Left lobe of liver (tissue), 2 donors: Measurements from ENCODE around the gene GNAI2. TPM values are rescaled to one million over a fixed set of nuclear protein-coding genes. Genes with fewer than 3 reads are reported as not detected.
"Not testable (repeated sequence)": the region's sequence is repeated elsewhere in the genome, so short reads cannot be mapped to it uniquely, and the experiment has no call there.

Source experiments
- ATAC-seq: fragments of 200-7000 bp; cut with Tn5 transposase; one replicate; pipeline ENCODE4 v1.9.1; 2020; ENCODE audit warnings: mild to moderate bottlenecking, moderate library complexity
- DNase-seq: peaks from one replicate; pipeline ENCODE4 v3.0.0-alpha.2; 2020; ENCODE audit warnings: low spot score
- total RNA-seq: library from RNA; stranded (reverse); gene quantifications from one replicate; pipeline ENCODE4 v1.2.1, GENCODE V29; 2021
- donor health status: DM: no; HTN: no; CAD: no; lungs with moderate emphysema.
- donor health status: DM: no; HTN: yes; CAD: no.

The GNAI2 gene
- total RNA-seq, 1 donor from 2014 or later: 115 TPM

DNA sequence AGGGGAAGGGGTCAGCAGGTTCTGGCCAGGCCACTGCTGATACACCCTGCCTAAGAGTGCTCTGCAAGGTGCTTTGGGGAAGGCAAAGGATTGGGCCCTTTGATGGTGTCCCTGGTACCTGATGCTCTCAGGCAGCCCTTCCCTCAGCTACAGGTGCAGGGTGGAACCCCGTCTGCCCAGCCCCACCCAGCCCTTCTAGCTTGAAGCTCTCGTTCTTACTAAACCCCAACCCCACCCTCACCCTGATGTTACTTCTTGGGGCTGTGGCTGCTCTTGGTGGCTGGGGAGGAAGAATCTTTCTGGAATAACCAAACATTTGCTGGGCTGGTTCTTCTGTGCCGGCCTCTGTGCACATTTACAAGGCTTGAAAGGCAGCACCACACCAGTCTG lies 6.4 kb downstream of the GNAI2 start:
- no peak for DNase-seq
- ATAC-seq: no peak

DNA sequence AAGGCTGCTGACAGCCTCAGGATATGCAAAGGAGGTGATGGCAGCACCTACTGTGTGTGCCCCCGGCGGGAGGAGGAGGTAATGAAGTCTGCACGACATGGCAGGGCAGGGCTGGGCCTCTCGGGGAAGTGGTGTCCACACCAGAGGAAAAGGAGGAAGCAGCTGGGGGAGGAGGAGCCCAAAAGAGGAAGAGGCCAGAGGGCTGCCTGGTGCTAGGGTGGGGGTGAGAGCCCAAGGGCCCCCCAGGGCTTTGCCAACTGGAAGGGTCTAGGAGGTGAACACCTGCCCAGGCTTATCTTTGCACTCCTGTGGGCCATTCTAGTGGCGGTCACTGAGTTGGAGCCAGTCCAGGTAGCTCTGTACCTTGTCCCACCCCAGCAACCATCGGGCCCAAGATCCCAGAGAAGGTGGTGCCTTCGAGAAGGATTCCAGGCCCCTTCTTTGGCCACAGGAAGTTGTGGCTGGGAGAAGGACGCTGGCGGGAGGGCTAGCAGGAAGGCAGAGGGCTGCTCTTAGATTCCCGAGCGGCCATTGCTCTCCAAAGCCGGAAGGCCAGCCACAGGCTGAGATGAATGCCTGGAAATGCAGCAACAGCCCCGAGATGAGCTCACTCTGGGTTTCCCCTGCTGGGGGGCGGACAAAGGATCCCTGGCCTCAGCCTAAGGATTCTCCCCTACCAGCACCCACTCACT lies 7.0 kb downstream of the GNAI2 start:
- DNase-seq: no peak
- ATAC-seq: peak; percentile 2

GRCh38 chr3:50243543-50243895 lies 7.5 kb downstream of the GNAI2 start:
- no peak for ATAC-seq
- DNase-seq: no peak

DNA sequence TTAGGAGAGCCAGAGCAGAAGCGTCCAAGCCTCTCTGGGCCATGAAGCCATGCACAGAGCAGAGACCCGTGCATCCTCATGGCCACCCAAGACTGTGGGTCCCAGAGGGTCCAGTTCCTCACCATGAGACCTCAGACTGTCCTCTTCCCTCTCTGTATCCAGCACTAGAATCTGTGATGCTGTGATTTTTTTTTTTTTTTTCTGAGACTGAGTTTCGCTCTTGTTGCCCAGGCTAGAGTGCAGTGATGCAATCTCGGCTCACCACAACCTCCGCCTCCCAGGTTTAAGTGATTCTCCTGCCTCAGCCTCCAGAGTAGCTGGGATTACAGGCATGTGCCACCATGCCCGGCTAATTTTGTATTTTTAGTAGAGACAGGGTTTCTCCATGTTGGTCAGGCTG lies 8.8 kb downstream of the GNAI2 start:
- ATAC-seq, DNase-seq: not testable (repeated sequence)

GRCh38 chr3:50245251-50245745 lies 9.3 kb downstream of the GNAI2 start:
- DNase-seq: no peak

DNA sequence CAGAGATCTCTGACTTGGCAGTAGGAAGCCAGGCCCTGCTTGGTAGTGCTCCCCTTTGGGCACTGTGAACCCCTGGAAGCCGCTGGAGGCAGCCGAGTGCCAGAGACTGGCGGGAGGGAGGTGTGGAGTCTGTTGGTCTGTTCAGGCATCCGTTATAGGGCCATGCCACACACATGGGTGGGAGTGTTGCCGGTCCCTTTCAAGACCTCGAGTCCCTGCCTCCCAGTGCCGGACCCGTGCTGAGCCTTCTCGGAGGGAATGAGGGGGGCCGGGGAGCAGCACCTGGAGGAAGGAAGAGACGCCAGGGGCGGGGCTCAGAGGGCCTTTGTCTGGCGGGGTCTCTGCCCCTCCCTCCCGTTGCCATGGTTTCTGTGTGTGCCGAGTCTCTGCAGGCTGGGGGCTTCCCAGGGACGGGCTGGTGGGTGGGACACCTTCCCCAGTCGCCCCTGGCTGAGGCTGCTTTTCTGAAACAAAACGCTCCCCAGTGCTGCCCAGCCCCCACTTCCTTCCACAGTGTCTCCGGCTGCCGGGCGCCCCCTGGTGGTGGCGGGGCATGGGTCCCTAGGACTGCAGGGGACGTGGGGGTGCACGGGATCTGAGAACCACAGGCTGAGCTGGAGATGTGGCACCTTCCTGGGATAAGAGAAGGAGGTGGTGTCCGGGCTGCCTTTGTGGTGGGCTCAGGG lies 10.0 kb downstream of the GNAI2 start:
- peak; percentile 79 for ATAC-seq
- DNase-seq: peak; percentile 80

More at GRCh38 chr3:50245251-50245745, 9.3 kb downstream of the GNAI2 start:
- ATAC-seq: peak; percentile 3

GRCh38 chr3:50246517-50246954 lies 10.5 kb downstream of the GNAI2 start:
- DNase-seq: no peak
- ATAC-seq: peak; percentile 25

- DNase-seq: no peak
- peak; percentile 9 for ATAC-seq
These were observed 12.4 kb downstream of the GNAI2 start for GRCh38 chr3:50248387-50248786.

GRCh38 chr3:50249457-50249856 lies 13.5 kb downstream of the GNAI2 start:
- ATAC-seq (no peak), DNase-seq (no peak)

- ATAC-seq (no peak), DNase-seq (no peak)
These were observed 14.5 kb downstream of the GNAI2 start for GRCh38 chr3:50250514-50250913.

GRCh38 chr3:50251220-50251619 lies 15.2 kb downstream of the GNAI2 start:
- ATAC-seq (no peak), DNase-seq (no peak)

- DNase-seq (no peak), ATAC-seq (peak; percentile 32)
These were observed 18.7 kb downstream of the GNAI2 start for GRCh38 chr3:50254577-50255250.

DNA sequence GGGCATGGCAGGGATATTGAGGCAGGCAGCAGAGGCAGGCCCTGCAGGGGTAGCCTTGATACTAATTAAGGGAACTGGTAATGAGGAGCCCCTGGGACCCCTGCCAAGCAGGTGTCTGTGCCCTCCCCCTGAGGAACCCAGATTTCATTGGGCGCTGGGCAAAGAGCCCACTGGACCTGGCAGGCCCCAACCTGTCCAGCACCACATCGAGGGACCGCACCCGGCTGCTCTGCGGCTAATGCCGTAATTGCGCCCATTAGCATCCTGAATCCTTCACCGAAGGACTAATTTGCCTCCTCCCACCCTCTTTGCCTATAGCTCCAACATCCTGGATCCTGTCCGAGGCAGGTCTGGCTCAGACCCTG lies 19.2 kb downstream of the GNAI2 start:
- no peak for DNase-seq
- no peak for ATAC-seq

GRCh38 chr3:50256978-50257890 lies 21.2 kb downstream of the GNAI2 start:
- DNase-seq: no peak
- no peak for ATAC-seq

GRCh38 chr3:50258029-50258680 lies 22.2 kb downstream of the GNAI2 start:
- DNase-seq: no peak
- ATAC-seq: no peak

DNA sequence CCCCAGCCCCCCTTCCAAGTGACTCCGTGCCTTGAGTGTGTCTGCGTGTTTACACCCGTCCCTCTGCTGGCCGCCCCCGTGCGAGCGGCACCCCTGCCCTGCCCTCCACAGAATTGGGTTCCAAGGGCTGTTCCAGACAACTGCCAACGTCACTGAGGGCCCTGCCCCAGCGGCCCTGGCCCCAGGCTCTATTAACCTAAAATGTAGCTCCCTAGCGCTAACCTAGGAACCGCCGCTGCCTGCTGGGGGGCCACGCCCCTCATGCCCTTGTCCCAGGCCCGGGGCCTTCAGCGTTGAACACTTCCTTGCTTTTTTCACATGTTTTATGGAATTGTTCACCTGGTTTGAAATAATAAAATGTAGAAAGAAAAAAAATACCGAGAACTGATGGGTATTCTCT lies 23.0 kb downstream of the GNAI2 start:
- no peak for ATAC-seq
- DNase-seq: no peak

DNA sequence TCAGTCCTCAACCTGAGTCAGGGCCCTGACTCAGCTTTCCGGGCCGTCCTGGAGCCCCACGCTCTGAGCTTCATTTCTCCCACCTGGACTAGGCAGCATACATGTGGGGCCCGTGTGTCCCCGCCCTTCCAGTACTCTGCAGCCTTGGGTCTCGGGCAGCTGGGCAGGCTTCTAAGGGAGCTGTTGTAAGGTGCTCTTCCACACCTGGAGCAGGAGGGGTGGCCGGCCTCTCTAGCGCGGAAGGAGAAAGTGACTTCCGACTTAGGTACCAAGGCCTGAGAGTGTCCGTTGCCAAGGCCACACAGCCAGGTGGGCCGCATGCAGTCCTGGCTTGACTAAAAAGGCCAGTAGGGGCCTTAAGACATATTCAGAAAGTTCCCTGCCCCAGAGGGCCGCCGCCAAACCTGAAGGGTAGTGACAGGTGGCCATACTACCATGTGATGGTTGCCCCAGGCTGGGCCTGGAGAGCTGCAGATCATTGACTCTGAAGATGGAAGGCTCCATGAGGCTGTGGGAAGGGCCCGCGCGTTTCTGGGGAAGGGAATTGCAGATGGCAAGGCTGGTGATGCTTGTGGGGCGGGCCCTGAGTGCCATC lies 23.5 kb downstream of the GNAI2 start:
- peak; percentile 0 for ATAC-seq
- DNase-seq: no peak

GRCh38 chr3:50260027-50260941 lies 24.3 kb downstream of the GNAI2 start:
- peak; percentile 95 for DNase-seq
- ATAC-seq: peak; percentile 92

GRCh38 chr3:50260942-50261441 lies 25.0 kb downstream of the GNAI2 start:
- no peak for DNase-seq
- ATAC-seq: no peak
